Measurements from ENCODE around the gene DOCK10. TPM values are rescaled to one million over a fixed set of nuclear protein-coding genes. Genes with fewer than 3 reads are reported as not detected.

The DOCK10 gene
- total and polyA plus RNA-seq, 9 of the 15 experiments (the other 6 are each of a cell fraction or from before 2014, with no cell fraction given) = 0.01 to 0.87 (median 0.18) TPM

- no peaks in the 10 kb centered on the region for H3K9me1 ChIP-seq (ENCODE audit: control insufficient read depth, insufficient read depth, low read length)
- intact Hi-C loops (cut with micrococcal nuclease) (no loop called here), in situ Hi-C loops (cut with MboI) (no loop called here)
- no peaks in the 10 kb centered on the region for H3K9me3 ChIP-seq (replicated peaks; ENCODE audit: control insufficient read depth, insufficient read depth, low read depth, low read length)
- no peaks in the 10 kb centered on the region for H3K27me3 ChIP-seq (ENCODE audit: control insufficient read depth in 2 of 2, insufficient read depth in 2 of 2, low read length in 2 of 2)
- H3K4me3 ChIP-seq = no peak overlapping the region
- H3K36me3 ChIP-seq (ENCODE audit: control insufficient read depth, insufficient read depth, low read length) = no peaks in the 10 kb centered on the region
- ChIA-PET POLR2A (no interaction called here), CTCF (ENCODE audit: low intra/inter-chr PET ratio) (no interaction called here)
- H4K20me1 ChIP-seq (replicated peaks; ENCODE audit: control insufficient read depth, insufficient read depth, low read length) = no peaks in the 10 kb centered on the region
- no peaks in the 10 kb centered on the region for H3K79me2 ChIP-seq (ENCODE audit: control insufficient read depth, insufficient read depth, low read length)
- H3K9ac ChIP-seq (ENCODE audit: insufficient read depth in 1 of 2, low read depth in 2 of 2, low read length in 2 of 2) = no peak overlapping the region
- H3K27ac ChIP-seq (ENCODE audit: extremely low read depth, low read depth, low read length) = no peak overlapping the region
- no TSS peak for BruUV-seq (replicated peaks)
- no peak for DNase-seq (ENCODE audit: extremely low read depth in 1 of 4, low spot score in 3 of 4)
- TF ChIP-seq MEF2A (IDR thresholded peaks at IDR 0.05; ENCODE audit: control insufficient read depth, low read depth, low read length) (no peak), MEF2D (tag; conservative IDR thresholded peaks at IDR 0.05; ENCODE audit: low read depth) (no peak), SAFB (IDR thresholded peaks at IDR 0.05; ENCODE audit: borderline replicate concordance, low read depth, low read length) (no peak), ZNF384 (IDR thresholded peaks at IDR 0.05; ENCODE audit: low read depth, low read length) (no peak), HDGF (IDR thresholded peaks at IDR 0.05) (no peak), U2AF1 (optimal IDR thresholded peaks at IDR 0.05; ENCODE audit: low read depth, low read length) (no peak), ZNF143 (CRISPR knock-in tag; IDR thresholded peaks at IDR 0.05) (no peak), ZNF239 (CRISPR knock-in tag; IDR thresholded peaks at IDR 0.05) (no peak), RAD51 (IDR thresholded peaks at IDR 0.05; ENCODE audit: borderline replicate concordance, low read depth) (no peak), BACH1 (tag; IDR thresholded peaks at IDR 0.05) (no peak)
- no peak overlapping the region for H2AFZ ChIP-seq (ENCODE audit: low read depth, low read length)
- ATAC-seq = no peak
- no peak overlapping the region for H3K4me2 ChIP-seq (ENCODE audit: insufficient read depth, low read length)
- no peaks in the 10 kb centered on the region for H3K4me1 ChIP-seq (replicated peaks in 1 of 2; ENCODE audit: control insufficient read depth in 2 of 2, insufficient read depth in 2 of 2, low read length in 2 of 2)
- FAIRE-seq = no peak
These were observed 116.5 kb downstream of the DOCK10 start for GRCh38 chr2:224925810-224926100.

Data from K562 (cell line).